ENCODE results near the gene MATN4. TPM values are rescaled to one million over a fixed set of nuclear protein-coding genes. Genes with fewer than 3 reads are reported as not detected.

MATN4 gene
- total RNA-seq, 1 donor from 2014 or later, result 0.10 TPM

GRCh38 chr20:45294659-45295058 is 13.4 kb downstream of the MATN4 start:
- no peak for DNase-seq (ENCODE audit: low spot score)
- TF ChIP-seq, protein P1, sequence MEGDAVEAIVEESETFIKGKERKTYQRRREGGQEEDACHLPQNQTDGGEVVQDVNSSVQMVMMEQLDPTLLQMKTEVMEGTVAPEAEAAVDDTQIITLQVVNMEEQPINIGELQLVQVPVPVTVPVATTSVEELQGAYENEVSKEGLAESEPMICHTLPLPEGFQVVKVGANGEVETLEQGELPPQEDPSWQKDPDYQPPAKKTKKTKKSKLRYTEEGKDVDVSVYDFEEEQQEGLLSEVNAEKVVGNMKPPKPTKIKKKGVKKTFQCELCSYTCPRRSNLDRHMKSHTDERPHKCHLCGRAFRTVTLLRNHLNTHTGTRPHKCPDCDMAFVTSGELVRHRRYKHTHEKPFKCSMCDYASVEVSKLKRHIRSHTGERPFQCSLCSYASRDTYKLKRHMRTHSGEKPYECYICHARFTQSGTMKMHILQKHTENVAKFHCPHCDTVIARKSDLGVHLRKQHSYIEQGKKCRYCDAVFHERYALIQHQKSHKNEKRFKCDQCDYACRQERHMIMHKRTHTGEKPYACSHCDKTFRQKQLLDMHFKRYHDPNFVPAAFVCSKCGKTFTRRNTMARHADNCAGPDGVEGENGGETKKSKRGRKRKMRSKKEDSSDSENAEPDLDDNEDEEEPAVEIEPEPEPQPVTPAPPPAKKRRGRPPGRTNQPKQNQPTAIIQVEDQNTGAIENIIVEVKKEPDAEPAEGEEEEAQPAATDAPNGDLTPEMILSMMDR (IDR thresholded peaks at IDR 0.05), result no peak
- no peak overlapping the region for H3K27ac Mint-ChIP-seq (ENCODE audit: unreplicated experiment)
- H3K4me3 Mint-ChIP-seq (ENCODE audit: unreplicated experiment), result no peak overlapping the region
- no peaks in the 10 kb centered on the region for H3K36me3 Mint-ChIP-seq (ENCODE audit: low read depth)
- H3K4me1 Mint-ChIP-seq (ENCODE audit: low read depth), result peaks cover 8% of the 10 kb centered on the region
- H3K27me3 Mint-ChIP-seq (ENCODE audit: low read depth), result no peaks in the 10 kb centered on the region
- no peaks in the 10 kb centered on the region for H3K9me3 Mint-ChIP-seq (ENCODE audit: low read depth)

DNA sequence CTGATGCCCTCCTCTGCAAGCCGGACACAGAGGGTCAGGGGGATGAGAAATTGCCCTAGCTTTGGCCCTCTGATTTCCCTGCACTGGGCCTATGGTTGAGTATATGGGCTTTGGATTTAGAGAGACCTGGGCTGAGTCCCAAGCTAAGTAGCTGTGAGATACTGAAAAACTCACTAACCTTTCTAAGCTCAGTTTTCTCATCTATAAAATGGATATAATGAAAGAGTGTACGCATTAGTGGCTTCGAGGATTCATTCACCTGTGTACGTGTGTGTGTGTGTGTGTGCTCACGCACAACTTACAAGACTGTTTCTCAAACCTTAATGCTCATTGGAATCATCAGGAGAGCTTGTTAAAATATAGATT is 14.1 kb downstream of the MATN4 start:
- Mint-ChIP-seq H3K4me1 (ENCODE audit: low read depth) (peaks cover 8% of the 10 kb centered on the region), H3K27ac (ENCODE audit: unreplicated experiment) (no peak overlapping the region), H3K27me3 (ENCODE audit: low read depth) (no peaks in the 10 kb centered on the region), H3K36me3 (ENCODE audit: low read depth) (no peaks in the 10 kb centered on the region), H3K4me3 (ENCODE audit: unreplicated experiment) (peak overlapping the region; percentile 75), H3K9me3 (ENCODE audit: low read depth) (no peaks in the 10 kb centered on the region)
- TF ChIP-seq, protein P1 (IDR thresholded peaks at IDR 0.05), result peak; percentile 65
- DNase-seq (ENCODE audit: low spot score), result no peak

DNA sequence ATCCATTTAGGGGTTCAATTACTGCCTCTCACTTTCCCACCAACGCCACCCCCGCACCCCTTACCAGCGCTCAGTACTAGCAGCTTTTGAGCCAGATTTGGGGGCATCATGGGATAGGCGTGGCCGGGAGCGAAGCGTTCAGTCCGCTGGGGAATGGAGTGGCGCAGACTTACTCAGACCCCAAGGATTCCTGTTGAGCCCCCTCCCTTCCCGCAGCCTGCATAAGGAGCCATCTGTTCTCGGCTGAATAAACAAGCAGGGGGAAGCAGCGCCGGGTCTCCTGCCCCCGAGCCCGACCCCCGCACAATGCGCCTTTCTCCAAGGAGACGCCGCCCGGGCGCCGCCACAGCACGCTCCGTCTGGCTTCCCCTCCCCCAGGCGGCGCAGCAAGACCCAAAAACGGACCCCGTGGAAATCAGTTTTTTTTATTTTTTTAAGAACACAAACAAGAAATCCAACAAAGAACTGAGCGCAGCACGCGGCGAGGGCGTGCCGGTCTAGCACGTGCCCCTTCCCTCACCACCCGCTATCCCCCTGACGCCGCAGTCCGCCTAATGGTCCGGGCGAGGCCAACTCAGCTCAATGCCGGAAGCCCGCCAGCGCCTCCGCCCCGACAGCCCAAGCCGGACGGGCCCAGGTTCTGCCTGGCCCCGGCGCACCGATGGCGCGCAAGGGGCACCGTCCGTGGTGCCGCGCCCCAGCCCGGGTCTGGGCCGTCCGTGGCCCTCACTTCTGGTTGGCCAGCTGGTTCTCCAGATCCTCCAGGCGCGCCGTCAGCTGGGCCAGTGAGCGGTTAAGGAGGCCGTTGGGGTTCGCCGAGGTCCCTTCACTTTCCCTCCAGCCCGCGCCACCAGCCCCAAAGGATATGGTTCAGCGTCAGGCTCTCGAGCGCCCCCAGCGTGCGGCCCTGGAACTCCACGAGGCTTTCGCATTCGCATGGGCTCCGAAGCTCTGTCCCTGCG is 14.8 kb downstream of the MATN4 start:
- H3K27me3 Mint-ChIP-seq (ENCODE audit: low read depth), result peaks cover 5% of the 10 kb centered on the region

GRCh38 chr20:45292343-45292742 is 15.8 kb downstream of the MATN4 start:
- no peak for DNase-seq (ENCODE audit: low spot score)
- TF ChIP-seq, protein P1 (IDR thresholded peaks at IDR 0.05), result no peak
- Mint-ChIP-seq H3K27ac (ENCODE audit: unreplicated experiment) (no peak overlapping the region), H3K4me3 (ENCODE audit: unreplicated experiment) (no peak overlapping the region), H3K9me3 (ENCODE audit: low read depth) (no peaks in the 10 kb centered on the region), H3K27me3 (ENCODE audit: low read depth) (peaks cover 7% of the 10 kb centered on the region), H3K36me3 (ENCODE audit: low read depth) (no peaks in the 10 kb centered on the region), H3K4me1 (ENCODE audit: low read depth) (peaks cover 8% of the 10 kb centered on the region)

More for the DNA sequence above, 14.8 kb downstream of the MATN4 start:
- Mint-ChIP-seq H3K36me3 (ENCODE audit: low read depth) (no peaks in the 10 kb centered on the region), H3K27ac (ENCODE audit: unreplicated experiment) (no peak overlapping the region), H3K4me3 (ENCODE audit: unreplicated experiment) (peak overlapping the region; percentile 75), H3K9me3 (ENCODE audit: low read depth) (no peaks in the 10 kb centered on the region), H3K4me1 (ENCODE audit: low read depth) (peaks cover 8% of the 10 kb centered on the region)
- no peak for DNase-seq (ENCODE audit: low spot score)
- TF ChIP-seq, protein P1 (IDR thresholded peaks at IDR 0.05), result peak; percentile 97

GRCh38 chr20:45291526-45291925 is 16.6 kb downstream of the MATN4 start:
- no peak for DNase-seq (ENCODE audit: low spot score)
- H3K36me3 Mint-ChIP-seq (ENCODE audit: low read depth), result no peaks in the 10 kb centered on the region
- peaks cover 8% of the 10 kb centered on the region for H3K4me1 Mint-ChIP-seq (ENCODE audit: low read depth)
- no peak overlapping the region for H3K4me3 Mint-ChIP-seq (ENCODE audit: unreplicated experiment)
- H3K27ac Mint-ChIP-seq (ENCODE audit: unreplicated experiment), result no peak overlapping the region
- H3K9me3 Mint-ChIP-seq (ENCODE audit: low read depth), result no peaks in the 10 kb centered on the region
- H3K27me3 Mint-ChIP-seq (ENCODE audit: low read depth), result peaks cover 11% of the 10 kb centered on the region
- TF ChIP-seq, protein P1 (IDR thresholded peaks at IDR 0.05), result no peak
